Activated CD4-positive, alpha-beta T cell treated with anti-CD3 and anti-CD28 coated beads, Interleukin-2, amount 50 U/mL, for 16 hours (primary cell): Measurements from ENCODE around the gene YWHAB.

Experiments used
- DNase-seq: peaks from one replicate; pipeline ENCODE4 v3.0.0-alpha.2; 2020

Gene YWHAB

DNA sequence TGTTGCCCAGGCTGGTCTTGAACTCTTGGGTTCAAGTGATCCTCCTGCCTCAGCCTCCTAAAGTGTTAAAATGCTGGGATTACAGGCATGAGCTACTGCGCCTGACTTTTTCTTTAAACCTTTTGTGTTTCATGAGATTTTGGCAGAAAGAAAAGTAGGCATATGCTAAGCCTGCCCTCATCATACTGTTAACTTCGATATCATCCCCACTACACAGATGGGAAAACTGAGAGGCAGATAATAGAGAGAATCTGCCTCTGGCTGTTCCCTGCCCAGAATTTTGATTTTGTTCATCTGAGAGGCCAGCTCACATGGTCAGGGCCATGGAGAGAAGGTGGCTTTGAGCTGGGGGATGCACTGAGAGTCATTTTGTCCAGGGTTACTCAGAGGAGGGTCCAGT, 31.9 kb downstream of the YWHAB start:
- no peak for DNase-seq

DNA sequence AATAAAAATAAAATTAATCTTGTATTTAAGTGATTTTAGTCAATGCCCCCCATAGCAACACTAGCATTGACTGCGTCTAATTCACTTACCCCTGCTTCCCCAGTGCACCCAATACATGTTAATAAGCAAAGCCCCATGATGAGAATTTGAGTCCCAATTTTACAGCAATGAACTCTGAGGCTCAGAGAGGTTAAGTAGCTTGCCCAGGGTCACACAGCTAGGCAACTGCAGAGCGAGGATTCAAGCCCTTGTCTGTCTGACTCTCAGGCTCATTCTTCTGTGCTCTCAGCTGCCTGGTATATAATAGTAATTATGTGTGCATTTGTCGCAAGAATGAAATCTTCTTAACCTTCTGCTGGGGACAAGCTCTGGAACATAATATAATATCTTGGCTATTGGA, 32.8 kb downstream of the YWHAB start:
- DNase-seq, result no peak

DNA sequence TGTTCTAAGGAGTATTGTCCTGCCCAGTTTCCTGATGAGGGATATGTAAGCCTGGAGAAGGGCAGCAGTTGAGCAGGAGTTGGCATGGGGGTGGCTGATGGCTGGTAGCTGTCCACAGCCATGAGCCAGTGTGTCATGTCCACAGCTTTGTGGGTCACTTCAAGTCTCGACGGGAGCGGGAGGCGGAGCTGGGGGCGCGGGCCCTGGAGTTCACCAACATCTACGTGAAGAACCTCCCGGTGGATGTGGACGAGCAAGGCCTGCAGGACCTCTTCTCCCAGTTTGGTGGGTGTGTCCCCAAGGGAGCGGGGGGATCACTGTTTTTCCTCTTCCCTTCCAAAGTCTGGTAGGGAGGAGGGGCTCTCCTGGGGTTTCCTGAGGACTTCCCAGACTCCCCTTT, 33.3 kb downstream of the YWHAB start:
- DNase-seq, result no peak

GRCh38 chr20:44921447-44921846, 35.9 kb downstream of the YWHAB start:
- DNase-seq, result no peak

DNA sequence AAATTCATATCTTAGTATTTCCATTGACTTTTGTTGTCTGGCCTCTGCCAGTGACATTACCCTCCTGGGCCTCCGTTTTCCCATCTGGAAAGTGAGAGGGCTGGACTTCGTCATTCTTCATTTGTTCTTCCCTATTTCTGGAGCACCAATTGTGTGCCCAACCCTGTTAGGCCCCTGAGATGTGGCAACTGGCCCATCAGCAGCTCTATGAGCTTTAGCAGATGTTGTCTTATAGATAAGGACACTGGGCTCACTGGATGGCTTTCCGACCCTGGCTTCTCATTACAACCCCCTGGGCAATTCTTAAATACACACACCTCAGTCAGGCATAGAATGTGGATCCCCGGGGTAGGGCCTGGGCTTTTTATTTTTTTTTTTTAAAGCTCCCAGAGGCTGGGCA, 39.0 kb downstream of the YWHAB start:
- DNase-seq, result no peak

DNA sequence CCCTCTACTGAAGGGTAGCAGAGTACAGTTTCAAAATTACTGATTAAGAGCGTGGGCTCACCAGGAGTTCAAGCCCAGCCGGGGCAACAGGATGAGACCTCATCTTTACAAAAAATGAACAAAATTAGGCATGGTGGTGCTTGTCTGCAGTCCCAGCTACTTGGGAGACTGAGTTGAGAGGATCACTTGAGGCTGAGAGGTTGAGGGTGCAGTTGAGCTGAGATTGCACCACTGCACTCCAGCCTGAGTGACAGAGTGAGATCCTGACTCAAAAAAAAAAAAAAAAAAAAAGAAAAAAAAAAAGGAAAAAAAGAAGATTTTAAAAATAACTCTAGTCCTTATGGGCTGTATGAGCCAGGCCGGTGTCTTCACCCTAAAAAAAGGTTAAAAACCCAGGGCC, 43.1 kb downstream of the YWHAB start:
- DNase-seq, result no peak

DNA sequence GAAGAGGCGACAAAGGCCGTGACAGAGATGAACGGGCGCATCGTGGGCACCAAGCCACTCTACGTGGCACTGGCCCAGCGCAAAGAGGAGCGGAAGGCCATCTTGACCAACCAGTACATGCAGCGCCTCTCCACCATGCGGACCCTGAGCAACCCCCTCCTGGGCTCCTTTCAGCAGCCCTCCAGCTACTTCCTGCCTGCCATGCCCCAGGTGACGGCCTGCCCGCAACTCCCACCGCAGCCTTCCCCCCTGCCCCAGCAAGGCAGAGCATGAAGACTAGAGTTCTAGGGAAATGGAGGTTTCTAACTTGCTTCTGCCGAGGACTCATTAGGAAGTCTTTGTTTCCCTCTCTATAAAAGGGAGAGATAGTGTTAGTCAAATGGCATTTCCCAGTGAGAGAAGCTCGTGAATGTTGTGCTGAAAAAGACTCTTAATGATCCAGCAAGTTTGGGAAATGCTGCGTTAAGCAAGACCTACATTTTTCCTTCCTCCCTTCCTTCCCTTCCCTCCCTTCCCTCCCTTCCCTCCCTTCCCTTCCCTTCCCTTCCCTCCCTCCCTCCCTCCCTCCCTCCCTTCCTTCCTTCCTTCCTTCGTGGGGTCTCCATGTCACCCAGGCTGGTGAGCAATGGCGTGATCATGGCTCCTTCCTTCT, 45.1 kb downstream of the YWHAB start:
- no peak for DNase-seq

GRCh38 chr20:44931911-44932310, 46.4 kb downstream of the YWHAB start:
- DNase-seq, result no peak

GRCh38 chr20:44932916-44933315, 47.4 kb downstream of the YWHAB start:
- no peak for DNase-seq

DNA sequence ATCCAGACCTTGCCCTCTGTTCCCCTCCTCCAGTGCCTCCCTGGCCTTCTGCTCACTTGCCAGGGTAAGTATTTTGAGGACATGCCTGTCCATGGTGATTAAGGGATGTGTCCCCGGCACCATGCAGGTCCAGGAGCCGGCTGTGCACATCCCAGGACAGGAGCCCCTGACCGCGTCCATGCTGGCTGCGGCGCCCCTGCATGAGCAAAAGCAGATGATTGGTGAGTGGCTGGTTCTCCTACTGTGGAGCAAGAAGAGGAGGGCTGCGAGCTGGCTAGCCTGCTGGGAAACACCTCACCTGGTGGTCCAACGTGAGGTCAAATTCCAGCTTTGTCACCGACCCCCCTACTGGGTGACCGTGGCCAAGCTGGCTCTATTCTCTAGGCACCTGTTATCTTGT, 51.0 kb downstream of the YWHAB start:
- no peak for DNase-seq

GRCh38 chr20:44938637-44939036, 53.1 kb downstream of the YWHAB start:
- DNase-seq, result no peak

- no peak for DNase-seq
Observed at GRCh38 chr20:44941120-44941691, 55.7 kb downstream of the YWHAB start.

DNA sequence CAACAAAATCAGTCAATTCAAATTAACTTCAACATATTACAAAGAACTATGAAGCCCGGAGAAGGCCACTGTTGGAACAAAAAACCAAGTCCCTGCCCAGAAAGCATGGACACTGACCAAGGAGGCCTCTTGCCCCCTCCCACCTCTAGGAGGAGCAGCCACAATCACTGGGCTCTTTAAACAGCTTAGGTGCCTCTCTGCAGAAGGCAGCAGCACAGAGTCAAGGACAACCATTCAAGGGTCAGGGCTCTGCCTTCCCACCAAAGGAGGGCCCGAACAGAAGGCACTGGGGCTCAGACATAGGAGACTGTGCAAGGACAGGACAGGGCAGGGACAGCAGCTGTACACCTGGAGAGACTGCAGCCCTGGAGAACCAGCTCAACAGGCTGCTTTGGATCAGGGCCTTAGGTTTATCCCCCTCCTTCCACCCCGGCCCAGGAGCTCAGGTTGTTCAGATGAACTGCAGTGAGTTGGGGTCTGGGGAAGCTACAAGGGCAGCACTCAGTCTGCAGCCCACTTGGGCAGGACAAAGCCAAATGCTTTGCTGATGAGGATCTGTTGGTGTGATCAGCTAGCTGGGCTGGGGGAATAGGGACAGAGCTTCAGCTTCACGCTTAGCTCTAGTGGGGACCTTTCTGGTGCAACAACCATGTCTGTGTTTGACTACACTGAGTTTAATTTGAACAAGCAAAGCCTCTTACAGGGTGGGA, 56.9 kb downstream of the YWHAB start:
- no peak for DNase-seq

DNA sequence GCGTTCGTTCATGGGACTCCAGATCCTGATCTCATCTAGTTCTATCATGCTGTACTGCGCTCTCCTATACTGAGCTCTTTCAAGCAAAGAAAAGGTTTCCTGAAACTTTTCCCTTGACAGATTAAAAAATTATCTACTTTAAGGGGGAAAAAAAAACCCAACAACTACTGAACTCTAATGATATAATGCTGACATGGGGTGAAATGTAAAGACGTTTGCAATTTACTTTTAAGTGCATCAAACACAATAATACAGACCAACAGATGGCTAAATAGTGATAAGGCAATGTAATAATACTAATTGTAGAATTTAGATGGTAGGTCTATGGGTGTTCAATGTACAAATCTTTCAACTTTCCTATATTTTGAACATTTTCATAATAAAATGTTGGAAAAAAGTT, 58.3 kb downstream of the YWHAB start:
- DNase-seq, result no peak

- no peak for DNase-seq
Observed at GRCh38 chr20:44945261-44945660, 59.8 kb downstream of the YWHAB start.

DNA sequence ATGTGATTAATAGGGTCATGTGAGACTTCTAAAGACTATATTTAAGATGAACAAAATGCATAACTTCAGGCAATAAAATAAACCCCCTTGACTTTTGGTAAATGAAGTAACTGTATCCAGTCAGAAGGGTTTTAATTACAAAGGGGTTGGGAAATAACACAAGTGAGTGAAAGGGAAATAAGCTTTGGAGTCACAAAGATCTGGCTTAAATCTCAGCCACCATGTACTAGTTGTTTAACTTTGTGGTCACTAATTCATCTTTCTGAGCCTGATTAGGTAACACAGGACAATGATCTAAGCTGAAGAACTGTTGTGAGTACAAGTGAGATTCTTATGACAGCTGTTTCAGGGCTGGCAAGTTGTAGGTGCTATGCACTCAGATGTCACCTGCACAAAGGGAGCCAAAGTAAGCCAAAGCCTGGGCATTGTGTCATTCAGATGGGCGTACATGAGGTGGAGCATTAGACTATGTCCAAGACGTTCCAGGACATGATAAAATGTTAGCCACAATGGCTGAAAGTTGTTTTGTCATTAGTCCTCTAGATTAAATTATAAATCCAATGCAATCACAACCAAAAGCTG, 60.9 kb downstream of the YWHAB start:
- no peak for DNase-seq

GRCh38 chr20:44948107-44948506, 62.6 kb downstream of the YWHAB start:
- DNase-seq, result no peak

- DNase-seq, result no peak
Observed at GRCh38 chr20:44948513-44948912, 63.0 kb downstream of the YWHAB start.

DNA sequence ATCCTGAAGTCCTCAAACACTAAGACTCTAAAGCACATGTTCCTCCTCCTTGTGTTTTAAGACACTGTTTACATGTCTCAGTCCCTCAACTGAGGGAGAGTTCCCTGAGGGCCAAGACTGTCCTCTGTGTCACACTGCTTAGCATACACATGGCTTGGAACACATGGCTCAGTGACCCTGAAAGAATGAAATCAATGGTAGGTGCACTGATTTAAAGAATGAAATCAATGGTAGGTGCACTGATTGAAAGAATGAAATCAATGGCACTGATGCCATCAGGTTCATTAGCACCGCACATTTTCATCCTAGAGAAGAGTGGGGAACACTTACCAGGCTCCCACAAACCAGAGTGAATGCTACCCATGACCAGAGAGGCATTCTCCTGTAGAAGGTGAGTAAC, 64.9 kb downstream of the YWHAB start:
- no peak for DNase-seq

GRCh38 chr20:44952731-44953130, 67.2 kb downstream of the YWHAB start:
- no peak for DNase-seq

GRCh38 chr20:44954211-44954610, 68.7 kb downstream of the YWHAB start:
- DNase-seq, result no peak

DNA sequence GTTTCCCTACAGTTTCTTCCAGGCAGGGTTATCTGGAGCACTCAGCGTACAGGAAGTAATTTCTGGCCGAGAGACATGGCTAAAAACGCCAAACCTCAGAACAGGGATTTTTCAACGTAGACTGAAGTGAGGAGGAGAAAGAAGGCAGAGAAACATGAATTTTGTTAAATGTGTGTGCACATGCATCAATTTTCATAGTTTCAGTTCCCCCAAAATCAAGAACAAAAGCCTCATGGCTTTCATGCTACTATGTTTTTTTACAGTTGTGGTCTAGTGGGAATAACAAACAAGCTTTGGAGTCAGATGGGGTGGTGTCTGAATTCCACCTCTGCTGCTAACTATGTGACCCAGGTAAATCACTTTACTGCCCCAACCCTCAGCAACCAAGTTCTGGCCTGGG, 69.8 kb downstream of the YWHAB start:
- DNase-seq, result no peak

DNA sequence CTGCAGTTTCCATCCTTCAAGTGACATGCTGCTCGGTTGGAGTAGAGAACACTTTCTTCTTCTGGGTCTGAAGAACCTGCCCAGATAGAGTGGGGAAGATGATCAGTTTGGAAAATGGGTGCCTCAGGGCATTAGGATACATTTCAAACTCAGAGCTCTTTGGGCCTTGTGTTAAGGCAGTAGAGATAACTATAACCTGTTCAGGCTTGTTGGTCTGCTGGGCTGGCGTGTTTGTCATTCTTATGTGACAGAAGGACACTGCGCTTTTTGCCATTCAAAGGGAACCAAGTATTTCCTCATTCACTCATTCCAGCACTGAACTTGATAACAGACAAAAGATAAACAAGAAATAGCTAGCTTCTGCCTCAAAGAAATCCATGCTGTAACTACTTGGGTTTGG, 70.9 kb downstream of the YWHAB start:
- no peak for DNase-seq
